ENCODE data around the gene NHERF2.

Gene NHERF2

DNA sequence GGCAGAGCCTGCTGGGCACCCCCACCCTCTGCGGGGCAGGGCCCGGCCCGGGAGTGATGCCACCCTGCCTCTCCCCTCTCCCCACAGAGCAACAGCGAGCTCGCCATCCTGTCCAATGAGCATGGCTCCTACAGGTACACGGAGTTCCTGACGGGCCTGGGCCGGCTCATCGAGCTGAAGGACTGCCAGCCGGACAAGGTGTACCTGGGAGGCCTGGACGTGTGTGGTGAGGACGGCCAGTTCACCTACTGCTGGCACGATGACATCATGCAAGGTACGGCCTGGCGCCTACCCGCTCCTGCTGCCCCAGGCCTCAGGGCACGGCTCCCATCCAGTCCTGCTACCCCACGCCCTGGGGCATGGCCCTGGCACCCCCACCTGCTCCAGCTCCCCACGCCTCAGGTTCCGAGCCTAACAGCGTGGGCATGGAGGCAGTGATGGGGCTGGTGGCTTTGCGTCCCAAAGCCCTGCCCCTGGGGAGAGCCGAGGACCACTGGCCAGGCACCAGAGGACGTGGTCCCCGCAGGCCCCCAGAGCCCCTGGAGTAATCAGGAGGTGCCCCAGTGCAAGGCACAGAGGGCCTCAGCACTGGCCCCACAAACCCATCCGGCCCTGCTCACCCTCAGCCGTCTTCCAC lies 59.5 kb downstream of the NHERF2 start:
- Histone ChIP-seq H3K79me2 (ENCODE audit: insufficient read depth, low read length) (no peaks in the 10 kb centered on the region), H3K4me2 (ENCODE audit: low read depth, low read length, poor library complexity, severe bottlenecking) (no peak overlapping the region), H3F3A (ENCODE audit: insufficient read depth) (no peaks in the 10 kb centered on the region), H3K4me3 (ENCODE audit: insufficient read depth, low read length, poor library complexity, severe bottlenecking) (no peak overlapping the region), H2AFZ (ENCODE audit: low read depth, low read length, severe bottlenecking) (no peak overlapping the region), H3K27me3 (ENCODE audit: low read length) (no peaks in the 10 kb centered on the region), H3K27ac (ENCODE audit: low read depth, low read length) (no peak overlapping the region), H4K20me1 (ENCODE audit: low read depth, low read length) (no peaks in the 10 kb centered on the region), H3K9me2 (replicated peaks; ENCODE audit: insufficient read depth, low read length) (no peaks in the 10 kb centered on the region), H3K9ac (ENCODE audit: low read length) (no peak overlapping the region), H3K9me3 (ENCODE audit: insufficient read depth, low read length) (no peaks in the 10 kb centered on the region), H3K36me3 (ENCODE audit: low read length) (no peaks in the 10 kb centered on the region)
- TF ChIP-seq, protein P1, sequence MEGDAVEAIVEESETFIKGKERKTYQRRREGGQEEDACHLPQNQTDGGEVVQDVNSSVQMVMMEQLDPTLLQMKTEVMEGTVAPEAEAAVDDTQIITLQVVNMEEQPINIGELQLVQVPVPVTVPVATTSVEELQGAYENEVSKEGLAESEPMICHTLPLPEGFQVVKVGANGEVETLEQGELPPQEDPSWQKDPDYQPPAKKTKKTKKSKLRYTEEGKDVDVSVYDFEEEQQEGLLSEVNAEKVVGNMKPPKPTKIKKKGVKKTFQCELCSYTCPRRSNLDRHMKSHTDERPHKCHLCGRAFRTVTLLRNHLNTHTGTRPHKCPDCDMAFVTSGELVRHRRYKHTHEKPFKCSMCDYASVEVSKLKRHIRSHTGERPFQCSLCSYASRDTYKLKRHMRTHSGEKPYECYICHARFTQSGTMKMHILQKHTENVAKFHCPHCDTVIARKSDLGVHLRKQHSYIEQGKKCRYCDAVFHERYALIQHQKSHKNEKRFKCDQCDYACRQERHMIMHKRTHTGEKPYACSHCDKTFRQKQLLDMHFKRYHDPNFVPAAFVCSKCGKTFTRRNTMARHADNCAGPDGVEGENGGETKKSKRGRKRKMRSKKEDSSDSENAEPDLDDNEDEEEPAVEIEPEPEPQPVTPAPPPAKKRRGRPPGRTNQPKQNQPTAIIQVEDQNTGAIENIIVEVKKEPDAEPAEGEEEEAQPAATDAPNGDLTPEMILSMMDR (IDR thresholded peaks at IDR 0.05; ENCODE audit: insufficient read depth, low read length, poor library complexity, severe bottlenecking): no peak
- TF ChIP-seq EZH2phosphoT487 (conservative IDR thresholded peaks at IDR 0.05; ENCODE audit: low read length): no peak

DNA sequence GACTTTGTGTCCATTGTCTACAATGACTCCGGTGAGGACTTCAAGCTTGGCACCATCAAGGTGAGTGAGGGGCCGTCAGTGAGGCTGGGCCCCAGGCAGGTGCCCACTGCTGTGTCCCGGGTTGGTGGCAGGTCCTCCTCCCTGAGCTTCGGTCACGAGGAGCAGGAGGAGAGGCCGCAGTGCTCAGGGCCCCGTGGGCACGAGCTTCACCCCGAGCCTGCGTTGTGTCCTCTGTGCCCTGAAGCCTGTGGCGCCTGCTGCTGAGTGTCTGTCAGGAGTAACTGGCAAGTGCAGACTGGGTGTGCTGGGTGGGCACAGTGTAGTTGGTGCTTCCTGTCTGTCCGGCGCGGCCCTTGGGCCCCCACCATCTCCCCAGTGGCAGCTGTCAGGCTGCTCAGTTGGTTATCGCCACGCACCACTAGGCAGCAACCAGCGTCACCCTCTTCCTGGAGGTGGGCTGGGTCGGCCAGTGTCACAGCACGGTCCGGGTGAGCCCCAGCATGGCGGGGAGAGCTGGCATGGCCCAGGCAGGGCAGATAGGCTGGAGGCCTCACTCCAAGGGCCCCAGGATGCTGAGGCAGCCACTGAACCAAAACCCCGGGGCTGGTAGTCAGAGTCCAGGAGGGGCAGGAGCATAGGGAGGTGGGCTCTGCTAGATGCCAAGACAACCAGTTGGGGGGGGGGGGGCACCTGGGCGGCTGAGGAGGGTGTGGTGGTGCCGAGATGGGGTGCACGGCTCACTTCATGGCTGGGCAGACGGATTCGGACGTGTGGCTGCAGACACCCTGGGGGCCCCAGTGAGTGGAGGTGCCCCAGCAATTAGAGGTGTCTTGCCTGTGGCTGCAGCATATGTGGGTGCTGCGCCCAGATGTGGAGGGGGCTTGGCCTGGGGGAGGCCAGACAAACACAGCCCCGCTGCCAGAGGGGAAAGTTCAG lies 60.4 kb downstream of the NHERF2 start:
- H4K20me1 ChIP-seq (ENCODE audit: low read depth, low read length): no peaks in the 10 kb centered on the region
- no peak overlapping the region for H3K4me3 ChIP-seq (ENCODE audit: insufficient read depth, low read length, poor library complexity, severe bottlenecking)
- no peaks in the 10 kb centered on the region for H3K36me3 ChIP-seq (ENCODE audit: low read length)
- TF ChIP-seq, protein P1 (IDR thresholded peaks at IDR 0.05; ENCODE audit: insufficient read depth, low read length, poor library complexity, severe bottlenecking): no peak
- TF ChIP-seq EZH2phosphoT487 (conservative IDR thresholded peaks at IDR 0.05; ENCODE audit: low read length): no peak
- no peak overlapping the region for H3K9ac ChIP-seq (ENCODE audit: low read length)
- no peaks in the 10 kb centered on the region for H3F3A ChIP-seq (ENCODE audit: insufficient read depth)
- no peak overlapping the region for H3K4me2 ChIP-seq (ENCODE audit: low read depth, low read length, poor library complexity, severe bottlenecking)
- no peaks in the 10 kb centered on the region for H3K9me2 ChIP-seq (replicated peaks; ENCODE audit: insufficient read depth, low read length)
- no peak overlapping the region for H3K27ac ChIP-seq (ENCODE audit: low read depth, low read length)
- no peaks in the 10 kb centered on the region for H3K79me2 ChIP-seq (ENCODE audit: insufficient read depth, low read length)
- no peaks in the 10 kb centered on the region for H3K9me3 ChIP-seq (ENCODE audit: insufficient read depth, low read length)
- no peak overlapping the region for H2AFZ ChIP-seq (ENCODE audit: low read depth, low read length, severe bottlenecking)
- no peaks in the 10 kb centered on the region for H3K27me3 ChIP-seq (ENCODE audit: low read length)

DNA sequence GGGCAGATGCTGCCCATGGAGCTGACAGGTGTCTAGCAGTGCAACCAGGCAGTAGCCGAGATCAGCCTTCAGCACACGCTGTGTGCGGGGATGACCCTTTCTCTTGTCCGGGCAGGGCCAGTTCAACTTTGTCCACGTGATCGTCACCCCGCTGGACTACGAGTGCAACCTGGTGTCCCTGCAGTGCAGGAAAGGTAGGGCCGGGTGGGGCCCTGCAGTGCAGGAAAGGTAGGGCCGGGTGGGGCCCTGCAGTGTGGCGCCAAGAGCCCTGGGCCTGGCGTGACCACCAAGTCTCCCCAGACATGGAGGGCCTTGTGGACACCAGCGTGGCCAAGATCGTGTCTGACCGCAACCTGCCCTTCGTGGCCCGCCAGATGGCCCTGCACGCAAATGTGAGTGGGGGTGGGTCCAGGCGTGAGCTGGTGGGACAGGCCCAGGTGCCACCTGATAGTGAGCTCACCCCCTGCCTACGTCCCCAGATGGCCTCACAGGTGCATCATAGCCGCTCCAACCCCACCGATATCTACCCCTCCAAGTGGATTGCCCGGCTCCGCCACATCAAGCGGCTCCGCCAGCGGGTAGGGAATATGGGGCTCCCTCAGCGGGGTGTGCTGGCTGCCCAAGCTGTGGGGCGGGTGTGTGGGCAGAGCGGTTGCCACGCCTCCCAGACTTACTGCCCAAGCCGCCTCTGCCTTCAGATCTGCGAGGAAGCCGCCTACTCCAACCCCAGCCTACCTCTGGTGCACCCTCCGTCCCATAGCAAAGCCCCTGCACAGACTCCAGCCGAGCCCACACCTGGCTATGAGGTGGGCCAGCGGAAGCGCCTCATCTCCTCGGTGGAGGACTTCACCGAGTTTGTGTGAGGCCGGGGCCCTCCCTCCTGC lies 61.3 kb downstream of the NHERF2 start:
- Histone ChIP-seq H3K27ac (ENCODE audit: low read depth, low read length) (no peak overlapping the region), H3K79me2 (ENCODE audit: insufficient read depth, low read length) (no peaks in the 10 kb centered on the region), H3K9ac (ENCODE audit: low read length) (no peak overlapping the region), H4K20me1 (ENCODE audit: low read depth, low read length) (no peaks in the 10 kb centered on the region), H3K9me3 (ENCODE audit: insufficient read depth, low read length) (no peaks in the 10 kb centered on the region), H3K4me2 (ENCODE audit: low read depth, low read length, poor library complexity, severe bottlenecking) (no peak overlapping the region), H3K9me2 (replicated peaks; ENCODE audit: insufficient read depth, low read length) (no peaks in the 10 kb centered on the region), H2AFZ (ENCODE audit: low read depth, low read length, severe bottlenecking) (no peak overlapping the region), H3K27me3 (ENCODE audit: low read length) (no peaks in the 10 kb centered on the region), H3K4me3 (ENCODE audit: insufficient read depth, low read length, poor library complexity, severe bottlenecking) (no peak overlapping the region), H3K36me3 (ENCODE audit: low read length) (no peaks in the 10 kb centered on the region), H3F3A (ENCODE audit: insufficient read depth) (no peaks in the 10 kb centered on the region)
- TF ChIP-seq EZH2phosphoT487 (conservative IDR thresholded peaks at IDR 0.05; ENCODE audit: low read length): no peak
- TF ChIP-seq, protein P1 (IDR thresholded peaks at IDR 0.05; ENCODE audit: insufficient read depth, low read length, poor library complexity, severe bottlenecking): no peak
